Transverse colon (tissue), 4 donors: ENCODE measurements around the gene RBM42.

Experiments
- POLR2A ChIP-seq: fragments of 450-650 bp; IDR thresholded peaks from one replicate; pipeline ENCODE4 v1.6.1; 2016; ENCODE audit warnings: antibody characterized with exemption, mild to moderate bottlenecking, moderate library complexity
- POLR2AphosphoS5 ChIP-seq, 3 donors: sonication (generic); formaldehyde crosslinking; IDR thresholded peaks; one replicate each; pipeline ENCODE4 v1.6.1; 2016; ENCODE audit warnings: antibody characterized with exemption in 3 of 3
- TF ChIP-seq, protein P1 (sequence below), 5 experiments: fragments of 200-600 bp in 3 of 5; fragments of 450-650 bp in 2 of 5; sonication (generic) in 3 of 5; IDR thresholded peaks; 1 replicate in 2 of 5; 2 replicates in 3 of 5; pipeline ENCODE4 v1.5.1; 2016 to 2017; ENCODE audit warnings: antibody characterized with exemption in 5 of 5, inconsistent platforms in 3 of 5, mild to moderate bottlenecking in 2 of 5, moderate library complexity in 1 of 5

- TF ChIP-seq, protein P1, sequence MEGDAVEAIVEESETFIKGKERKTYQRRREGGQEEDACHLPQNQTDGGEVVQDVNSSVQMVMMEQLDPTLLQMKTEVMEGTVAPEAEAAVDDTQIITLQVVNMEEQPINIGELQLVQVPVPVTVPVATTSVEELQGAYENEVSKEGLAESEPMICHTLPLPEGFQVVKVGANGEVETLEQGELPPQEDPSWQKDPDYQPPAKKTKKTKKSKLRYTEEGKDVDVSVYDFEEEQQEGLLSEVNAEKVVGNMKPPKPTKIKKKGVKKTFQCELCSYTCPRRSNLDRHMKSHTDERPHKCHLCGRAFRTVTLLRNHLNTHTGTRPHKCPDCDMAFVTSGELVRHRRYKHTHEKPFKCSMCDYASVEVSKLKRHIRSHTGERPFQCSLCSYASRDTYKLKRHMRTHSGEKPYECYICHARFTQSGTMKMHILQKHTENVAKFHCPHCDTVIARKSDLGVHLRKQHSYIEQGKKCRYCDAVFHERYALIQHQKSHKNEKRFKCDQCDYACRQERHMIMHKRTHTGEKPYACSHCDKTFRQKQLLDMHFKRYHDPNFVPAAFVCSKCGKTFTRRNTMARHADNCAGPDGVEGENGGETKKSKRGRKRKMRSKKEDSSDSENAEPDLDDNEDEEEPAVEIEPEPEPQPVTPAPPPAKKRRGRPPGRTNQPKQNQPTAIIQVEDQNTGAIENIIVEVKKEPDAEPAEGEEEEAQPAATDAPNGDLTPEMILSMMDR (IDR thresholded peaks at IDR 0.05), result no peak
- TF ChIP-seq POLR2A, result no peak
- TF ChIP-seq POLR2AphosphoS5 (IDR thresholded peaks at IDR 0.05), result no peak
These were observed 36.8 kb downstream of the RBM42 start for GRCh38 chr19:35665604-35666003.
